Chondrocyte (in vitro differentiated cells): Measurements from ENCODE around the gene PSMB5. TPM values are rescaled to one million over a fixed set of nuclear protein-coding genes. Genes with fewer than 3 reads are reported as not detected.
A peak's percentile ranks its signal among the peaks of the same experiment; 100 is the strongest.

Experiments
- DNase-seq: peaks from one replicate; pipeline ENCODE4 v3.0.0; 2021; ENCODE audit warnings: mixed read lengths, low spot score
- H3K27ac Mint-ChIP-seq: one replicate; pipeline ENCODE4 v1.8.0; 2021; ENCODE audit warnings: mild to moderate bottlenecking, moderate library complexity, mixed read lengths; ENCODE audit not compliant: unreplicated experiment
- H3K27me3 Mint-ChIP-seq: 2 replicates; pipeline ENCODE4 v1.8.0; 2021; ENCODE audit warnings: low read depth, mixed read lengths
- H3K36me3 Mint-ChIP-seq: 2 replicates; pipeline ENCODE4 v1.8.0; 2021; ENCODE audit warnings: low read depth, mixed read lengths
- H3K4me1 Mint-ChIP-seq: 2 replicates; pipeline ENCODE4 v1.8.0; 2021; ENCODE audit warnings: low read depth, mild to moderate bottlenecking, mixed read lengths
- H3K4me3 Mint-ChIP-seq: one replicate; pipeline ENCODE4 v1.8.0; 2021; ENCODE audit warnings: mild to moderate bottlenecking, moderate library complexity, mixed read lengths; ENCODE audit not compliant: unreplicated experiment
- H3K9me3 Mint-ChIP-seq: 2 replicates; pipeline ENCODE4 v1.8.0; 2021; ENCODE audit warnings: low read depth, mixed read lengths
- total RNA-seq: library from RNA; stranded (reverse); gene quantifications from 3 replicates; pipeline ENCODE4 v1.2.1, GENCODE V29; 2021
- TF ChIP-seq, protein P1 (sequence below): fragments of 200-600 bp; sonication (generic); IDR thresholded peaks from 2 replicates; pipeline ENCODE4 v1.5.0; 2021; ENCODE audit warnings: antibody characterized with exemption, mild to moderate bottlenecking, moderate library complexity

Gene PSMB5
- total RNA-seq, 1 donor from 2014 or later: 172 TPM

DNA sequence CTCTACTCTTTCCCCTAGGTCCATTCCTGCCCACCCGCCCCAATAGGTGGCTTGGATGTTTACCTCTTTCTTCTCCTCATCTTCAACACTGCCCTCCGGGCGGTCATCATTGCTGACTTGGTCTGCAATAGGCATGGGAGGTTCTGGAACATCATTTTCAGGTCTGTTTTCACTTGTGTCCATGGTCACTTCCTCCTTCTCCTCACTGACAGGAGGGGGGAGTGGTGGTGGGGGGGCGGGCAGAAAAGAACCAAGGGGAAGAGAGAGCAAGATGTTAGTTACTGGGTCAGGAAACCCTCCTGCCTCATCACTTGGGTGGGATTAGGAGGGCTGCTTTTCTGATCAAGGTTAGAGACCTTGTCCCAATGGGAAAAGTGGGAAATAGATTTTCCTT lies 34.7 kb upstream of the PSMB5 start:
- DNase-seq: no peak
- TF ChIP-seq, protein P1, sequence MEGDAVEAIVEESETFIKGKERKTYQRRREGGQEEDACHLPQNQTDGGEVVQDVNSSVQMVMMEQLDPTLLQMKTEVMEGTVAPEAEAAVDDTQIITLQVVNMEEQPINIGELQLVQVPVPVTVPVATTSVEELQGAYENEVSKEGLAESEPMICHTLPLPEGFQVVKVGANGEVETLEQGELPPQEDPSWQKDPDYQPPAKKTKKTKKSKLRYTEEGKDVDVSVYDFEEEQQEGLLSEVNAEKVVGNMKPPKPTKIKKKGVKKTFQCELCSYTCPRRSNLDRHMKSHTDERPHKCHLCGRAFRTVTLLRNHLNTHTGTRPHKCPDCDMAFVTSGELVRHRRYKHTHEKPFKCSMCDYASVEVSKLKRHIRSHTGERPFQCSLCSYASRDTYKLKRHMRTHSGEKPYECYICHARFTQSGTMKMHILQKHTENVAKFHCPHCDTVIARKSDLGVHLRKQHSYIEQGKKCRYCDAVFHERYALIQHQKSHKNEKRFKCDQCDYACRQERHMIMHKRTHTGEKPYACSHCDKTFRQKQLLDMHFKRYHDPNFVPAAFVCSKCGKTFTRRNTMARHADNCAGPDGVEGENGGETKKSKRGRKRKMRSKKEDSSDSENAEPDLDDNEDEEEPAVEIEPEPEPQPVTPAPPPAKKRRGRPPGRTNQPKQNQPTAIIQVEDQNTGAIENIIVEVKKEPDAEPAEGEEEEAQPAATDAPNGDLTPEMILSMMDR: no peak

DNA sequence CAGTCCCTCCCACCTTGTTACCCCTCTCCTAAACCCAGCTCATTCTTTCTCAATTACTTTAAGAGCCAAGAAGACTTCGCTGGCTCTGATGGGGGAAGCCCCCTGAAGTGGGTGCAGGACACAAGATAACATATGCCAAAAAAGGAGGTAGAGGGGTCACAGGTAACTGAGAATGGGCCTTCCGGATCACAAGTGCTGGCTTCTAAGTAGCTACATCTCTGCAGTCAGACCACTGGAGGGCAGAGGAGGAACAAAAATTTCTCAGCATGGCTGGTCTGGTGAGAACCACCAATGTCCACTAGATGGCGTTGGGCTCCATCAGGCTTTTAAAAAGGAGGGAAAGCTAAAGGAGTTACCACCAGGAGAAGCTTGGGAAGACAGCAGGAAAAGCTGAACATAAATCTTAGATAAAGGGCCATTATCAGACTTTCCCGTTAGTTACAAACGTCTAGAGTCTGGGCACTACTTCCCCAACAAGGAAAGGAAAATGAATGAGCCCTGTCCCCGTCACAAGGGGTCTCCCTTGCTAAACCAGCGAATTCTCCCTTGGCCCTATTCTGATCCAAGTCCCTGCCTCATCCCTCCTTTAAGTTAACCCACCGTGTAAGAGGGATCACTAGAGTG lies 34.2 kb upstream of the PSMB5 start:
- Mint-ChIP-seq H3K4me1 (peaks cover 40% of the 10 kb centered on the region), H3K9me3 (no peaks in the 10 kb centered on the region), H3K36me3 (peaks cover 17% of the 10 kb centered on the region), H3K4me3 (peak overlapping the region; percentile 22), H3K27me3 (no peaks in the 10 kb centered on the region), H3K27ac (peak overlapping the region; percentile 57)
- no peak for DNase-seq
- TF ChIP-seq, protein P1: peak; percentile 99

More for the DNA sequence above, 34.7 kb upstream of the PSMB5 start:
- Mint-ChIP-seq H3K36me3 (peaks cover 16% of the 10 kb centered on the region), H3K4me1 (peaks cover 40% of the 10 kb centered on the region), H3K4me3 (no peak overlapping the region), H3K27ac (peak overlapping the region; percentile 36), H3K27me3 (no peaks in the 10 kb centered on the region), H3K9me3 (no peaks in the 10 kb centered on the region)

DNA sequence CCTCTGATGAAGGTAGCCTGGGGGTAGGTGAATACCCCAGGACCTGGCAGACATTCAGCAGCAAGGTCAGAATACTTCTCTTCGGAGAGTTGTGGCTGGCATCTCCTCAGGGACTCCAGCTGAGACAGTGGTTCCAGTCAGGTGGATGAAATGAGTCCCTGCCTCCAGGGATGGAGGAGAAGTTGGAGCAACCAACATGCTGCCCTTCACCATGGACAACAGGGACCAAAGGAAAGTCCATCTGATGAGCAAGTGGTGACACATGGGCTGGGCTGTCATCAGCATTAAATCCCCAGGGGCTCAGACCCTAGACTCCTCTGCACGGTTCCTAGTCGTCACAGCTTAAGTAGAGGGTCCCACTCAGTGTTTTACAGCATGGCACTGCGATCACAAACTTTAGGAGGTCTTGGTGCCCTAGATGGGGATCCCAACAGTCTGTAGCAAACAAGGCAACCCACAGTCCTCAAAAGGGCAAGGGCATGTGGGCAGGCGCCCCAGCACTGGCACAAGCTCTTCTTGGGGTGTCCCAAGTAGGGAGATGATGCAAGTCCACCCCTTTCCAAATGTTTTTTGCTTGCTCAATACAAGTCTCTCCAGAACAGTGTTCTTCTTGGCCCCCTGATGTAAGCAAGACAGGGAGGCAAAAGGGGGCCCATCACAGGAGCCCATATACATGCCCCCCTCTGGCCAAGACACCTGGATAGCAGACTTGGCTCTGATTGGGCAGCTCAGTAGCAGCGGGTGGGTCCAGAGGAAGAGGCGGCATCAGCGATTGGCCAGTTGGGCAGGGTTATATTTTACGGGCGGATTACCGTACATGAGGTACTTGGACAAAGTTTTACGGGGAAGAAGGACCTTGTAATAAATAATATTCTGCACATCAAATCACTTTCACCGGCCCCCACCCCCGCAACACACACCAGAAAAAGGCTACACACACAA lies 33.4 kb upstream of the PSMB5 start:
- H3K27ac Mint-ChIP-seq: peak overlapping the region; percentile 78
- TF ChIP-seq, protein P1: no peak
- peaks cover 24% of the 10 kb centered on the region for H3K36me3 Mint-ChIP-seq
- DNase-seq: no peak
- H3K4me1 Mint-ChIP-seq: peaks cover 44% of the 10 kb centered on the region
- no peaks in the 10 kb centered on the region for H3K27me3 Mint-ChIP-seq
- no peak overlapping the region for H3K4me3 Mint-ChIP-seq
- H3K9me3 Mint-ChIP-seq: no peaks in the 10 kb centered on the region

DNA sequence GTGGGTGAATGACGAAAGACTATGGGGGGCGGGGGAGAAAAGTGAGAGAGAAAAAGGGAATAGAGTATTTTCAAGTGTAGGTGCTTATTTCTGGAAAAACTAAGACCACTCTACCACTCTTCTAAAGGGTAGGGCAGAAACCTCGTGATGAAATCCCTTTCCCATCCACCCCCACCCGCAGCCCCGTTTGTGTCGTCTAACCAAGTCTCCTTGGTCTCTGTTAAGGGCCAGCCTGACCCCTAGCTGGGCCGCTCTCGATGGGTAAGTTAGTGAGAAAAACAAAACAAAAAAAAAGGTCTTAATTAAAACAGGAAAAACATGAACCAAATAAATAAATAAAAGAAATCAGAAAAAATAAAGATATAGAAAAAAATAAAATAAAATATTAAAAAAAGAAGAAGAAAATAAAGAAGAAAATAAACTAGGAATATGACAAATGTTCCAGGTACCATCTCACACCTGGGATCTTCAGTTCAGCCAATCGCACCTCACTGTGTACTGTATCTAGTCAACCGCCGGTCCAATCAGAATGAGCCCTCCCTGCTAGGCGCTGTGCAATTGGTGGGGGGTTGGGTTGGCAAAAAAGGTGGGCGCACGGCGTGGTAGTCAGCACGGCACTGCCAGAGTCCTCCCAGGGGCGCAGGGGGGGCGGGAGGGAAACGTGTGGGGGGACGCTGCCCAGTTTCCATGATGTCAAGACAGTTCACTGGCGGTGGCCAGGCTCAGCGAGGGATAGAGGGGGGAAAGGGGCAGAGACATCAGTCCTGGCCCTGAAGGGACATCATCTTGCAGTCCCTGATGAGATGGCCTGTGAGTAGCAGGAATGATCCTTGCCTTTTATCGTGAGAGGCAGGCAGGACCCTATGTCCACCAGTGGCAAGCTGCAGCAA lies 32.4 kb upstream of the PSMB5 start:
- Mint-ChIP-seq H3K36me3 (peaks cover 29% of the 10 kb centered on the region), H3K27ac (no peak overlapping the region), H3K27me3 (no peaks in the 10 kb centered on the region), H3K9me3 (no peaks in the 10 kb centered on the region), H3K4me3 (no peak overlapping the region), H3K4me1 (peaks cover 51% of the 10 kb centered on the region)
- TF ChIP-seq, protein P1: no peak
- no peak for DNase-seq

DNA sequence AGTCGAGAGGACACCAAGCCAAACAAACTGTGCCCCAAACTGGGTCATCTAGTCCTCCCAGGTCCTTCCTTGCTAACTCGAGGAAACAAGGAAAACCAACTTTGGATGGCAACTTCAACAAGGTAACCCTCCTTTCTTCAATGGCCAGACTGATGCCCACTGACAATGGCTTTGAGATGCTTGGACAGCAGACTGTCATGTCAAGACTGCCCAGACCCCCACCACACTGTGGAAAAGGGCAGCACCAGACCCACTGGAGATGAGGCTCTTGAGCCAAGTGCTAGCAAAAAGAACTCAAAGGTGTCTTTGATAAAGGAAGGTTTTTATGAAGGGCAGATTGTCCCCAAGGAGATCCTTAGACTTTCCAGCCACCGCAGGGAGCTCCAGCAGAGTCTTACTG lies 31.7 kb upstream of the PSMB5 start:
- Mint-ChIP-seq H3K4me3 (no peak overlapping the region), H3K27me3 (no peaks in the 10 kb centered on the region), H3K4me1 (peaks cover 50% of the 10 kb centered on the region), H3K27ac (no peak overlapping the region), H3K9me3 (no peaks in the 10 kb centered on the region), H3K36me3 (peaks cover 32% of the 10 kb centered on the region)
- TF ChIP-seq, protein P1: no peak
- DNase-seq: no peak
